ENCODE data around the gene HSPA1B. TPM values are rescaled to one million over a fixed set of nuclear protein-coding genes. Genes with fewer than 3 reads are reported as not detected.
"Not testable (repeated sequence)": the region's sequence is repeated elsewhere in the genome, so short reads cannot be mapped to it uniquely, and the experiment has no call there.

HSPA1B gene
- total RNA-seq, 4 donors from 2014 or later: 378 to 549 (median 420) TPM

- 0% methylated on average over 35 to 51 of the region's 51 CpGs for WGBS, 2 donors
- TF ChIP-seq POLR2A (IDR thresholded peaks at IDR 0.05): peak in 1 of 2 donors; percentile 30
- peak in 1 of 3 donors; percentile 39 for TF ChIP-seq CTCF (IDR thresholded peaks at IDR 0.05)
- intact Hi-C loops (cut with DNase I; ENCODE audit: low total_unique reads): no loop called here
Observed at GRCh38 chr6:31806470-31807272, 20.9 kb upstream of the HSPA1B start, which contains the start of gene LSM2. TSS of gene LSM2 (minus strand) at chr6:31806966. CDS start at chr6:31806757, 209 bp downstream.

GRCh38 chr6:31808599-31808998 lies 18.9 kb upstream of the HSPA1B start:
- DNase-seq (ENCODE audit: low spot score in 2 of 2); H3K4me3 ChIP-seq (ENCODE audit: low read depth, poor library complexity, severe bottlenecking); intact Hi-C loops (cut with DNase I; ENCODE audit: low total_unique reads): not testable (repeated sequence)
- 90 to 93% methylated on average over 10 of the region's 10 CpGs for WGBS, 2 donors

More at GRCh38 chr6:31806470-31807272, 20.9 kb upstream of the HSPA1B start, which contains the start of gene LSM2:
- DNase-seq (ENCODE audit: low spot score in 2 of 2): peak; percentile 97 to 99
- H3K4me3 ChIP-seq (ENCODE audit: low read depth, poor library complexity, severe bottlenecking): peak within 1 kb of the TSS; percentile 60

GRCh38 chr6:31811645-31812044 lies 15.9 kb upstream of the HSPA1B start:
- WGBS, 2 donors: 90 to 91% methylated on average over 12 of the region's 12 CpGs
- DNase-seq (ENCODE audit: low spot score in 2 of 2): no peak
- TF ChIP-seq CTCF (IDR thresholded peaks at IDR 0.05): no peak
- TF ChIP-seq POLR2A (IDR thresholded peaks at IDR 0.05): no peak
- intact Hi-C loops (cut with DNase I; ENCODE audit: low total_unique reads): no loop called here
- no peak overlapping the region for H3K4me3 ChIP-seq (ENCODE audit: low read depth, poor library complexity, severe bottlenecking)

GRCh38 chr6:31813465-31813849 lies 14.1 kb upstream of the HSPA1B start:
- TF ChIP-seq CTCF (IDR thresholded peaks at IDR 0.05): no peak
- no peak for TF ChIP-seq POLR2A (IDR thresholded peaks at IDR 0.05)
- intact Hi-C loops (cut with DNase I; ENCODE audit: low total_unique reads): no loop called here
- WGBS, 2 donors: 86 to 90% methylated on average over 7 of the region's 7 CpGs
- no peak overlapping the region for H3K4me3 ChIP-seq (ENCODE audit: low read depth, poor library complexity, severe bottlenecking)
- DNase-seq (ENCODE audit: low spot score in 2 of 2): no peak

- 1% methylated on average over 13 of the region's 13 CpGs for WGBS, 2 donors
- intact Hi-C loops (cut with DNase I; ENCODE audit: low total_unique reads): no loop called here
- DNase-seq (ENCODE audit: low spot score in 2 of 2): peak; percentile 98 to 99
- TF ChIP-seq CTCF (IDR thresholded peaks at IDR 0.05) (no peak), POLR2A (IDR thresholded peaks at IDR 0.05) (peak in 1 of 2 donors; percentile 50)
- peak overlapping the region; percentile 34 for H3K4me3 ChIP-seq (ENCODE audit: low read depth, poor library complexity, severe bottlenecking)
Observed at GRCh38 chr6:31814677-31815024, 12.9 kb upstream of the HSPA1B start.

- DNase-seq (ENCODE audit: low spot score in 2 of 2): peak; percentile 95 to 99
- peak in 1 of 2 donors; percentile 99 for TF ChIP-seq POLR2A (IDR thresholded peaks at IDR 0.05)
- no peak for TF ChIP-seq CTCF (IDR thresholded peaks at IDR 0.05)
- WGBS, 2 donors: 0 to 1% methylated on average over 48 to 53 of the region's 56 CpGs
- intact Hi-C loops (cut with DNase I; ENCODE audit: low total_unique reads): no loop called here
- peak within 1 kb of the TSS; percentile 50 for H3K4me3 ChIP-seq (ENCODE audit: low read depth, poor library complexity, severe bottlenecking)
Observed at GRCh38 chr6:31815025-31815838, 12.3 kb upstream of the HSPA1B start, which contains the start of the genes HSPA1A and HSPA1L. TSS of gene HSPA1A (plus strand) at chr6:31815543. CDS start at chr6:31815757, 214 bp downstream. TSS of gene HSPA1L (minus strand) at chr6:31815283. CDS start at chr6:31811972, 3,311 bp downstream.

GRCh38 chr6:31817133-31817928 lies 10.2 kb upstream of the HSPA1B start:
- WGBS, 2 donors: 28 to 31% methylated on average over 16 of the region's 37 CpGs
- peak overlapping the region; percentile 38 for H3K4me3 ChIP-seq (ENCODE audit: low read depth, poor library complexity, severe bottlenecking)
- DNase-seq (ENCODE audit: low spot score in 2 of 2); intact Hi-C loops (cut with DNase I; ENCODE audit: low total_unique reads): not testable (repeated sequence)

- DNase-seq (ENCODE audit: low spot score in 2 of 2); intact Hi-C loops (cut with DNase I; ENCODE audit: low total_unique reads): not testable (repeated sequence)
- H3K4me3 ChIP-seq (ENCODE audit: low read depth, poor library complexity, severe bottlenecking): peak overlapping the region; percentile 20
- 11 to 29% methylated on average over 8 of the region's 8 CpGs for WGBS, 2 donors
Observed at GRCh38 chr6:31817929-31818511, 9.5 kb upstream of the HSPA1B start.

Measured in lower leg skin (tissue), 4 donors.